ENCODE data around the gene KDM4C. TPM values are rescaled to one million over a fixed set of nuclear protein-coding genes. Genes with fewer than 3 reads are reported as not detected.

The KDM4C gene
- total and polyA plus RNA-seq, 2 of the 8 experiments (the other 6 are each of a cell fraction or from before 2014, with no cell fraction given): 13.0 to 26.1 TPM

DNA sequence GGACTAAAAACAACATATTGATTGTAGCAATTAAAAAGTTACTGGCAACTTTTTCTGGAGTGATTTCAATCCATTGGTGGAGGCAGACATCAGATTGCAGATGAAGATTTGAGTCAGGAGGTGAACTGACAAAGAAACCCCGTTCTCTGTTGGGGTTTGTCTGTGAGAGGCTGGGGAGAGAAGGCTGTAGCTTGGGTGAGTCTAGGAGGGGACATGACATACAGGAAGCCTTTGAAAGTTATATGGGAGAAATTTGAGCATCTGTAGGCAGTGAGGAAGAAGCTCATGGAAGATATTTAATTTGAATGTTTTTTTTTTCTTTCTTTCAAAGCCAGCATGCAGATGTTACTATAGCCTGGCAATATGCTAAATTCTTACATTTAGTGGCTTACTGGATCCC, 26.0 kb downstream of the KDM4C start:
- Histone ChIP-seq H3K23me2 (ENCODE audit: low read depth, low read length) (no peaks in the 10 kb centered on the region), H3K9me3 (ENCODE audit: insufficient read depth in 2 of 2, low read depth in 1 of 2, low read length in 1 of 2) (no peaks in the 10 kb centered on the region), H3K9ac (replicated peaks in 1 of 4; ENCODE audit: extremely low read depth in 1 of 4, low read depth in 3 of 4, low read length in 3 of 4) (no peak overlapping the region), H3K18ac (ENCODE audit: extremely low read depth, low read length) (no peak overlapping the region), H4K91ac (replicated peaks; ENCODE audit: insufficient read length, low read length) (no peak overlapping the region), H4K20me1 (replicated peaks in 1 of 2; ENCODE audit: control insufficient read depth in 1 of 2, insufficient read depth in 2 of 2, low read length in 2 of 2) (no peaks in the 10 kb centered on the region), H3K4me2 (ENCODE audit: insufficient read depth in 1 of 2, low read depth in 2 of 2, low read length in 2 of 2) (no peak overlapping the region), H2BK12ac (ENCODE audit: low read depth, low read length) (peak overlapping the region; percentile 51; the same call in 1 of the 2 replicates), H3K27me3 (replicated peaks in 1 of 4; ENCODE audit: control insufficient read depth in 3 of 4, extremely low read depth in 1 of 4, insufficient read depth in 3 of 4, low read length in 3 of 4) (no peaks in the 10 kb centered on the region), H3K14ac (ENCODE audit: insufficient read length) (no peak overlapping the region), H2BK20ac (ENCODE audit: low read length) (no peak overlapping the region; the same call in 1 of the 2 replicates), H2BK120ac (replicated peaks; ENCODE audit: low read depth, low read length) (no peak overlapping the region), H2BK15ac (ENCODE audit: low read length) (peak overlapping the region; percentile 7; the same call in 1 of the 2 replicates), H3K36me3 (ENCODE audit: control insufficient read depth in 2 of 4, insufficient read depth in 4 of 4, low read length in 3 of 4) (no peaks in the 10 kb centered on the region), H3K23ac (ENCODE audit: insufficient read length) (no peak overlapping the region), H4K8ac (ENCODE audit: extremely low read depth, insufficient read depth, low read length) (no peak overlapping the region), H2AFZ (ENCODE audit: low read length) (no peak overlapping the region), H2BK5ac (ENCODE audit: low read depth, low read length) (no peak overlapping the region), H2AK5ac (ENCODE audit: low read depth, low read length) (peak overlapping the region; percentile 5; the same call in 1 of the 2 replicates), H3K4ac (replicated peaks; ENCODE audit: insufficient read length, low read depth, low read length) (no peak overlapping the region), H3K27ac (ENCODE audit: low read depth, low read length) (no peak overlapping the region), H4K5ac (ENCODE audit: insufficient read length, low read depth, low read length) (no peak overlapping the region), H3K79me2 (ENCODE audit: control insufficient read depth in 1 of 2, insufficient read depth in 2 of 2, low read length in 2 of 2) (peaks cover 3 to 93% of the 10 kb centered on the region in 2 experiments; a peak in 3 of 4 replicates), H3K4me1 (replicated peaks in 1 of 4; ENCODE audit: control insufficient read depth in 3 of 4, insufficient read depth in 4 of 4, low read length in 3 of 4) (peaks cover 4 to 29% (median 23%) of the 10 kb centered on the region in 4 experiments), H3K79me1 (ENCODE audit: low read depth, low read length) (peaks cover 6% of the 10 kb centered on the region; the same call in 1 of the 2 replicates), H3K4me3 (ENCODE audit: extremely low read depth in 1 of 4, insufficient read depth in 2 of 4, low read depth in 3 of 4, low read length in 4 of 4) (no peak overlapping the region), H3K56ac (replicated peaks; ENCODE audit: insufficient read length, low read depth, low read length) (no peak overlapping the region)
- DNase-seq (ENCODE audit: low read depth in 1 of 2, low spot score in 2 of 2): no peak
- no peak for TF ChIP-seq NRF1 (IDR thresholded peaks at IDR 0.05; ENCODE audit: low read depth, low read length)
- no peak for TF ChIP-seq CTBP2 (IDR thresholded peaks at IDR 0.05; ENCODE audit: borderline replicate concordance, insufficient read depth, insufficient read length, low read length)
- no peak for TF ChIP-seq SRF (IDR thresholded peaks at IDR 0.05; ENCODE audit: low read depth, low read length)
- no peak for TF ChIP-seq TBP (IDR thresholded peaks at IDR 0.05; ENCODE audit: low read depth, low read length)
- no peak for TF ChIP-seq CHD1 (IDR thresholded peaks at IDR 0.05; ENCODE audit: low read depth, low read length)
- no peak for TF ChIP-seq KDM1A (IDR thresholded peaks at IDR 0.05; ENCODE audit: borderline replicate concordance, low read length)
- no peak for TF ChIP-seq ZNF274 (IDR thresholded peaks at IDR 0.05; ENCODE audit: borderline replicate concordance, extremely low read depth, low read length)
- no peak for TF ChIP-seq POU5F1 (IDR thresholded peaks at IDR 0.05; ENCODE audit: low read depth, low read length)
- TF ChIP-seq, protein P1, sequence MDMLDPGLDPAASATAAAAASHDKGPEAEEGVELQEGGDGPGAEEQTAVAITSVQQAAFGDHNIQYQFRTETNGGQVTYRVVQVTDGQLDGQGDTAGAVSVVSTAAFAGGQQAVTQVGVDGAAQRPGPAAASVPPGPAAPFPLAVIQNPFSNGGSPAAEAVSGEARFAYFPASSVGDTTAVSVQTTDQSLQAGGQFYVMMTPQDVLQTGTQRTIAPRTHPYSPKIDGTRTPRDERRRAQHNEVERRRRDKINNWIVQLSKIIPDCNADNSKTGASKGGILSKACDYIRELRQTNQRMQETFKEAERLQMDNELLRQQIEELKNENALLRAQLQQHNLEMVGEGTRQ (IDR thresholded peaks at IDR 0.05; ENCODE audit: low read length): no peak
- no peak for TF ChIP-seq TEAD4 (IDR thresholded peaks at IDR 0.05; ENCODE audit: low read depth, low read length)
- TF ChIP-seq EGR1 (IDR thresholded peaks at IDR 0.05; ENCODE audit: borderline replicate concordance, low read depth, low read length): no peak
- TF ChIP-seq GTF2F1 (IDR thresholded peaks at IDR 0.05; ENCODE audit: borderline replicate concordance, low read depth, low read length): no peak
- 94% methylated on average over 1 of the region's 1 CpG; no CpG with 5 or more reads in 1 of the 2 experiments for WGBS, 2 experiments (ENCODE audit: extremely low coverage in 1 of 2, insufficient coverage in 1 of 2, insufficient read length in 1 of 2, insufficient replicate concordance in 2 of 2, low coverage in 1 of 2, low lambda C conversion rate in 2 of 2, missing lambda C conversion rate in 1 of 2)
- no peak for FAIRE-seq
- ChIA-PET POLR2A (ENCODE audit: partially characterized antibody) (interaction anchor here (0.6 to 2.1 kb wide), 3 partner anchors 13 to 125 kb away, joined by 3 to 6 read pairs (median 4); partner anchors contain the start of gene KDM4C), CTCF (ENCODE audit: partially characterized antibody) (interaction anchor here (1.2 kb wide), 1 partner anchor 43 kb away, joined by 3 read pairs; no protein-coding TSS in a partner anchor)

Measured in H1 (cell line).